HG03095 (cell line): ENCODE measurements around the gene ELK4.

Experiments used
- ATAC-seq: cut with Tn5 transposase; IDR thresholded peaks from one replicate; pipeline ENCODE4 v1.9.1; 2021; ENCODE audit warnings: moderate library complexity; ENCODE audit not compliant: unreplicated experiment

ELK4 gene

GRCh38 chr1:205583461-205584130 lies 48.2 kb downstream of the ELK4 start:
- ATAC-seq: no peak

- no peak for ATAC-seq
Measured at GRCh38 chr1:205582471-205583291, 49.1 kb downstream of the ELK4 start.

- ATAC-seq: no peak
Measured at GRCh38 chr1:205582046-205582445, 49.8 kb downstream of the ELK4 start.

- no peak for ATAC-seq
Measured at GRCh38 chr1:205581321-205581980, 50.4 kb downstream of the ELK4 start.

GRCh38 chr1:205580923-205581180 lies 51.0 kb downstream of the ELK4 start:
- ATAC-seq: no peak

- no peak for ATAC-seq
Measured at GRCh38 chr1:205580140-205580922, 51.5 kb downstream of the ELK4 start.

GRCh38 chr1:205579711-205580110 lies 52.1 kb downstream of the ELK4 start:
- ATAC-seq: no peak

GRCh38 chr1:205578780-205579571 lies 52.8 kb downstream of the ELK4 start:
- no peak for ATAC-seq

GRCh38 chr1:205577874-205578658 lies 53.7 kb downstream of the ELK4 start:
- no peak for ATAC-seq

GRCh38 chr1:205576805-205577761 lies 54.7 kb downstream of the ELK4 start:
- ATAC-seq: no peak

- no peak for ATAC-seq
Measured at GRCh38 chr1:205576011-205576410, 55.8 kb downstream of the ELK4 start.

- ATAC-seq: no peak
Measured at GRCh38 chr1:205575294-205575885, 56.4 kb downstream of the ELK4 start.

- ATAC-seq: no peak
Measured at GRCh38 chr1:205572421-205572820, 59.4 kb downstream of the ELK4 start.

- ATAC-seq: no peak
Measured at GRCh38 chr1:205571747-205572146, 60.1 kb downstream of the ELK4 start.

- no peak for ATAC-seq
Measured at GRCh38 chr1:205570796-205571537, 60.8 kb downstream of the ELK4 start.

- ATAC-seq: no peak
Measured at GRCh38 chr1:205570173-205570501, 61.7 kb downstream of the ELK4 start.

GRCh38 chr1:205569411-205570172 lies 62.2 kb downstream of the ELK4 start:
- ATAC-seq: no peak
